ENCODE measurements around the gene UBTD2.
"Not testable (repeated sequence)": the region's sequence is repeated elsewhere in the genome, so short reads cannot be mapped to it uniquely, and the experiment has no call there.

Gene UBTD2

GRCh38 chr5:172291837-172292236 lies 8.3 kb upstream of the UBTD2 start:
- not testable (repeated sequence) for DNase-seq

- DNase-seq: no peak
Measured at GRCh38 chr5:172288465-172288864, 4.9 kb upstream of the UBTD2 start.

DNA sequence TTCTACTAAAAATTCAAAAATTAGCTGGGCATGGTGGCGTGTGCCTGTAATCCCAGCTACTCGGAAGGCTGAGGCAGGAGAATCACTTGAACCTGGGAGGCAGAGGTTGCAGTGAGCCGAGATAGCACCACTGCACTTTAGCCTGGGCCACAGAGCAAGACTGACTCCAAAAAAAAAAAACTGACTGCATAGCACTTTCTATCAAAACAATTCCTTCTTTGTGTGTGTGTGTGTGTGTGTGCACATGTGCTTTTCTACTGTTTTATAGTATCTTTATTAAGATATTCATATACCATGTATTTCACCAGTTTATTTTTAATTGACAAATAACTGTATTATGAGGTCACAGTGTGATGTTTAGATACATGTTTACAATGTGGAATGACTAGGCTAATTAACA lies 3.6 kb upstream of the UBTD2 start:
- not testable (repeated sequence) for DNase-seq

DNA sequence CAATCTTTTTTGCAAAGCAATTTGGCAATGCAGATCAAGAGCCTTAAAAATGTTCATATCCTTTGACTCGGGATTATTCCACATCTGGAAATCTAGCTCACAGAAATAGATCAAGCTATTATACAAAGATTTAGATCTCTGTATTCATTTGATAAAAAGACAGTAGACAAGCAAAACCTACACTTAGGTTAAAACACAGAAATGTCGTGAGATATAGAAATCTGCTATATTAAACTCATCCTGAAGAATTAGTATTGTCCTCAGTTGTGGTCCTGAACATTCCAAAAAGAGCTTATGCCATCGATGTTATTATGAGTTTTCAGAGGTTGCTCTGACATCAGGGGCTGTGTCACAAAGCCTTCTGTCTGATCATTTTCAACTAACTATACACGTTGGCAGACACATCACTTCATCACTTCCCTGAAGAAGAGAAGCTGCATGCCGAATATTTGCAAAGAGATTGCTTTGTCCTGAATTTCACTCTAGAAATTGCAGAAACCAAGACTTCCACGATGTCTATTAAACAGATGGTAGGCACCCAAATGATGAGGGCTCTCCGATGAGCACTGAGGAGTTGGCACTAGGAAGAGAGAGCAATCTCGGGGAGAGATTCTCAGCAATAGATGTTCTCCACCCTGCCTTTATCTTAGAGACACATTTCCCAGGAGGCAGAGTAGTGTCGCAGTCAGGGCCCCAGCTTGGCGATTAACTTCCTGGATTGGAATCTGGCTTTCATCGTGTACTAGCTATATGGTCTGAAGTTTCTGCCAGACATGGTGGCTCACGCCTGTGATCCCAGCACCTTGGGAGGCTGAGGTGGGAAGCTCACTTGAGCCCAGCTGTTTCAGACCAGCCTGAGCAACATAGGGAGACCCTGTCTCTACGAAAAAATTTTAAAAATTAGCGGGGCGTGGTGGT lies 1.9 kb upstream of the UBTD2 start:
- no peak for DNase-seq

DNA sequence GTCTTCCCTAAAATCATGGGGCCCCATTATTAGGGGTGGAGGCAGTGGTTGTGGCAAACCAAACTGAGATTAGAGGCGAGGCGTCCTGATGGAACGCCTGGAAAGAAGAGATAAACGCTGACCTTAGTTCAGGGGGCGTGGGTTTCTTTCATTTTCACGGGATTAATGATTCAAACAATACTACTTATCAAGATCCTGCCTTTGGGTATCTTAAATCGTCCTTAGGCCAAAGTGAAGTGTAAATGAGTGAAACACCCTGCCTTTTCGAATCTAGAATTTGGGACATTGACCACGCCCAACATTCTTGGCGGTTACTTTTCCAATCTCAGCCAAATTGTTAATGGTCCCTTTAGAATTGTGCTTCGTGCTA lies 1.0 kb upstream of the UBTD2 start:
- no peak for DNase-seq

GRCh38 chr5:172283862-172284610 lies 472 bp upstream of the UBTD2 start:
- DNase-seq: peak; percentile 64

DNA sequence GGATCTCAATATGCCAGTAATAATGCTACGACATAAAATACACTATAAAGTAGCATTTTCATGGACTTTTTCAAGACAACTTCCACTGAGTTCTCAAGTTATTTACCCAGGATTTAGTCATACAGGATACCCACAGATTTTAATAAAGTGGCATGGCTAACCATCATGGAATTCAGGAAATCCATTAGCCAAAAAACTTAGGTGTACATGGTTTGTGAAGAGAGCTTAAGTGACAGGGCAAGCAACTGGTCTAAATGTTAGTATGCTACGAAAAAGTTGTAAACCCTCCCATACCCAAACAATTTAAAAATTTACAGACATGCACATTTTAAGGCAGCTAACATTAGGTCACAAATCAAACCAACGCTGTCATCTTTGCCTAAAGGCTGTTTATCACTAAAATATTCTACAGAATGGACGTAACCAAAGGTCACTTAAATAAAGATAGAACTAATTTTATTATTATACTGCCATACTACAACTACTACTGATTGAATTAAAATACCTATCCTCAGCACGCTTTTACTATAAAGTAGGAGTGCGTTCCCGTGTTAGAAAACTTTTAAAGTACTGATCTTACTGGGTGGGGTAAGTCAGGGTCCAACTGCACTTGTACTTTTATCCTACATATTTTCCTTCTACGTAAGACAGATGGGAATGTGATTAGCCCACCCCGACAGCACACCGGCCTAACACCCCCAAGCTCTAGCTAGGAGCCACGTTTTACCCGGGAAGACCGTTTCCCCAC lies 1.1 kb downstream of the UBTD2 start:
- no peak for DNase-seq

- DNase-seq: no peak
Measured at GRCh38 chr5:172281346-172281745, 2.2 kb downstream of the UBTD2 start.

- DNase-seq: no peak
Measured at GRCh38 chr5:172280929-172281328, 2.6 kb downstream of the UBTD2 start.

DNA sequence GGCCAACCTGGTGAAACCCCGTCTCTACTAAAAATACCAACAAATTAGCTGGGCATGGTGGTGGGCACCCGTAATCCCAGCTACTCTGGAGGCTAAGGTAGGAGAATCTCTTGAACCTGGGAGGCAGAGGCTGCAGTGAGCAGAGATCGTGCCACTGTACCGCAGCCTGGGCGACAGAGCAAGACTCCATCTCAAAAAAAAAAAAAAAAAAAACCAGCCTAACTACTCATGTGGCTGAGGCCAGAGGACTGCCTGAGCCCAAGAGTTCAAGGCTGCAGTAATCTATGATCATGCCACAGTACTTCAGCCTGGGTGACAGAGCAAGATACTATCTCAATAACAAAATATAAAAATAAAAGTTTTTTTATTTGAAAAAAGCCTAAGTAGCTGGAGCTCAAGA lies 3.2 kb downstream of the UBTD2 start:
- DNase-seq: no peak

GRCh38 chr5:172278356-172278755 lies 5.2 kb downstream of the UBTD2 start:
- no peak for DNase-seq

DNA sequence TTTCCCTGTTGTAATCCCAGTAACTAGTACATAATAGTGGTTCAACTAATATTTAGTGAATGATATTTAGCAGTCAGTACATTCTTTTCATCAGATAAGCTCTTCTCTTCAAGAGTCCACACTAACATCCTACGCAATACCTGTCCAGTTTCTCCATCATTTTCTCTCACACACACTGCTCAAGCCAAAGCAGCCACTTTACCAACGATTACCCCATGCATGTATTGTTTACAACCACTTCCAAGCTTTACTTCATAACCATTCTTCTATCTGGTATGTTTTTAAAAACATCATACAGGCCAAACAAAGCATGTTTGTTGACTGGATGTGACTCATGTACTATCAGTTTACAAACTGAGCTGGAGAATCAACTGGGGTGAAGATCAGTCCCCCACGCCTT lies 7.3 kb downstream of the UBTD2 start:
- no peak for DNase-seq

DNA sequence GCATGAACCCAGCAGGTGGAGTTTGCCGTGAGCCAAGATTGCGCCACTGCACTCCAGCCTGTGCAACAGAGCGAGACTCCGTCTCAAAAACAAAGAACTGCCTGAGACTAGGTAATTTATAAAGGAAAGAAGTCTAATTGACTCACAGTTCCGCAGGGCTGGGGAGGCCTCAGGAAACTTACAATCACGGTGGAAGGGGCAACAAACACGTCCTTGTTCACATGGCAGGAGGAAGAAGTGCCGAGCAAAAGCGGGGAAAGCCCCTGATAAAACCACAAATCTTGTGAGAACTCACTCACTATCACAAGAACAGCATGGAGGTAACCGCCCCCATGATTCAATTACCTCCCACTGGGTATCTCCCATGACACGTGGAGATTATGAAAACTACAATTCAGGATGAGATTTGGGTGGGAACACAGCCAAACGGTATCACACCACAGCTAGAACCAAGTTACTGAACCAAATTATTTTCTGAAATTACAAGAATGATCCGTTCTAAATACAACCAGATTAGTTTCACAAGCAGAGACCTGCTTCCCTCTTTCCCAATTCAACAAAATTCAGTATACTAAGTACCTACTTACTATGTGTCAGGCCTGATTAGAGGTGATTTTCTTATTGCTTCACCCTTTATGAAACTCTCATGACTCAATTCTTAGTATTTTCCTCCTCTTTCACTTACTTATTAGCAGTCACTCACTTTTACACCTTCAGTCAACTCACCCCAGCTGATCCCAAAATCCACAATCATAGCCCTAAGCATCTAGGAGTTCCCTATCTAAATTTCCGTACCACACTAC lies 8.4 kb downstream of the UBTD2 start:
- peak; percentile 43 for DNase-seq

- no peak for DNase-seq
Measured at GRCh38 chr5:172267943-172268342, 15.6 kb downstream of the UBTD2 start.

- DNase-seq: no peak
Measured at GRCh38 chr5:172266676-172267092, 16.9 kb downstream of the UBTD2 start.

- no peak for DNase-seq
Measured at GRCh38 chr5:172266071-172266675, 17.4 kb downstream of the UBTD2 start.

DNA sequence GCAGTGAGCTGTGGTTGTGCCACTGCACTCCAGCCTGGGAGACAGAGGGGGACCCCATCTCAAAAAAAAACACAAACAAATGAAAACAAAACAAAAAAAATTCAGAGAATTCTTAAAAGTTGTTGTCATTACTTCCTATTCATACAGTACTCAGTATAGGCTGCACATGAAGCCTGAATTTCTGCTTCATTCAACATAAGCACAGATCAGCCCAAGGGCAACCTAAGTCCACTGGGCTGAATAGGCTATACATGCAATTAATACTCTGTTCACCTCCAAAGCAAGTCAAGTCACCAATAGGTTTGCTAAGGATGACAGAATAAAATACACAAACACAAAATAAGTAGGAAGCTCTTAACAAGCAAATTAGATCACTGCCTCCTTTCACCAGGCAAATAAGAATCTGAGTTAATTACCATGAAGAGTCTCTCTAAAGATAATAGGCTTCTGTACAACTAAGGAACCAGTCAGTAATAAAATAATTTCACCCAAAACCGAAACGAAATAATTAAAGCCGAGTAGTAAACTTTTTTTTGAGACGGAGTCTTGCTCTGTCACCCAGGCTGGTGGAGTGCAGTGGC lies 18.7 kb downstream of the UBTD2 start:
- no peak for DNase-seq

DNA sequence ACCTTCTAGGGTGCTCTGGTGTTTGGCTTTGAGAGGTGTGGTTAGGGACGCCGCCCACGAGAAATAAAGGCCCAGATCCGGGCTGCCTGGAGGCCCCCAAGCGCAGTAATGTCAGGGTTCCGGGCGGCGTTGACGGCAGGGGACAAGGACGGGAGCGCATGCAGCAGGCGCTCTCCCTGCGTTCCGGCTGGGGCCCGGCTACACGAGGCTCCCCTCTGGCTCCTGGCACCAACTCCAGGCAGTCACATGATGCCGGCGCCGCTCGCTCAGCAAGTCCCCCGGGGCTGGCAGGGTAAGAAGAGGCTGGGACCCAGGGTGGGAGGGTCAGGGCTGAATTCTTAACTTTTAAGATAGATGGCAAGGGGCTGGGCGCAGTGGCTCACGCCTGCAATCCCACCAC lies 28.1 kb downstream of the UBTD2 start:
- DNase-seq: no peak

DNA sequence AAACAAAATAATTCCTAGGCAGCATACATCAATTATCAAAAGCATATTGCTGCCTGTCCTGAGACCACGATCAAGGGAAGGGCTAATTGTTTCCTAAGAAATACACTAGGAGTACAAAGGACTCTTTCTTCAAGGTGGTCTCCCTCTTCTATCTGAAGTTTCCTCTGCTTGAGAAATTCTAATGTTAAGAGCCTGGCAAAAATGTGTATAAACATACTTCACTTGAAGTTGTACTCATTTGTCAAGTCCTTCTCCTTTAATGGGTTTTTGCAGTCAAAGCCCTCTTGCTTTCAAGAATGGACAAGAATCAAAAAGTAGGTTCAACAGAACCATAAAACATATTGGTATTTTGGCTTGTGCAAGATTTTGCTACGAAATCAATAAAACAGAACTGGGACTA lies 31.1 kb downstream of the UBTD2 start:
- no peak for DNase-seq

DNA sequence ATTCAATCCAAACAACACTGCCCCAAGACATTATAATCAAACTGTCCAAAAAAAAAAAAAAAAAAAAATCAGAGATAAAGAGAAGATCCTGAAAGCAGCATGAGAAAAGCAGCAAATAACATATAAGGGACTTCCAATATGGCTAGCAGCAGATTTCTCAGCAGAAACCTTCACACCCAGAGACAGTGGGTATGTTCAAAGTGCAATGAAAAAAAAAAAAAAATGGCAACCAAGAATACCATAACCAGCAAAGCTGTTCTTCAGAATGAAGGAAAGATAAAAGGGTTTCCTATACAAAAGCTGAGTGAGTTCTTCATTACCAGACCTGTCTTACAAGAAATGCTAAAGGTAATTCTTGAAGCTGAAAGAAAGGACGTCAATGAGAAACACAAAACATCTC lies 32.1 kb downstream of the UBTD2 start:
- DNase-seq: no peak

- DNase-seq: no peak
Measured at GRCh38 chr5:172248637-172249036, 34.9 kb downstream of the UBTD2 start.

DNA sequence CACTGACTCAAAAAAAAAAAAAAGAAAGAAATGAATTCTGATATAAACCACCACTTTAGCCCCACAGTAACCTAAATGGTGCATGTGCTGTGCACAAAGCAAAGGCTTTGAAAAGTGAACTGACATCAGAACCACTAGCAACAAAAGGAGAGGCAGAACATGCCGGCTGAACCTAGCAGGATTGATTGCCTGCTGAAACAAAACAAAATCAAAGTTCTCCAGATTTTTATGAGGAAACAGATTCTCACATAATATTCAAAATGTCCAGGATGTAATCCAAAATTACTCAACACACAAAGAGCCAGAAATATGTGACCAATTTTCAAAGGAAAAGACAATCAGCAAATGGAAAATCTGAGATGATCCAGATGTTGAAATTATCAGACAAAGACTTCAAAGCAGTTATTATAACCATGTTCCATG lies 37.9 kb downstream of the UBTD2 start:
- DNase-seq: no peak

Measured in effector CD4-positive, alpha-beta T cell (primary cell).